Mononuclear cell (primary cell): Measurements from ENCODE around the gene CHRNB2. TPM values are rescaled to one million over a fixed set of nuclear protein-coding genes. Genes with fewer than 3 reads are reported as not detected.

Experiments
- H3K27me3 ChIP-seq: 2 replicates; pipeline ENCODE4 v1.6.0; 2011; ENCODE audit warnings: low read length, control low read depth; ENCODE audit not compliant: insufficient read depth
- H3K4me1 ChIP-seq: 2 replicates; pipeline ENCODE4 v1.5.1; 2011; ENCODE audit warnings: mild to moderate bottlenecking, low read length, control low read depth; ENCODE audit not compliant: insufficient read depth
- H3K4me3 ChIP-seq: 2 replicates; pipeline ENCODE4 v1.5.1; 2011; ENCODE audit warnings: mild to moderate bottlenecking, low read length, moderate library complexity
- H3K9me3 ChIP-seq: 2 replicates; pipeline ENCODE4 v1.5.1; 2011; ENCODE audit warnings: low read depth, mild to moderate bottlenecking, control low read depth, low read length
- total RNA-seq: library from RNA; depleted of rRNA; stranded (reverse); fragments of >200 nt; gene quantifications from one replicate; pipeline ENCODE4 v1.2.3, GENCODE V29; 2012

The CHRNB2 gene
- total RNA-seq, 1 donor: not detected

- peaks cover 72% of the 10 kb centered on the region for H3K4me1 ChIP-seq
Observed at GRCh38 chr1:154607609-154608396, 40.2 kb downstream of the CHRNB2 start, which contains the start of gene ADAR. TSS of gene ADAR (minus strand) at chr1:154608186. CDS start at chr1:154608006, 180 bp downstream.

GRCh38 chr1:154608397-154609270 lies 41.1 kb downstream of the CHRNB2 start:
- no peaks in the 10 kb centered on the region for H3K27me3 ChIP-seq
- H3K9me3 ChIP-seq: no peaks in the 10 kb centered on the region
- peak overlapping the region; percentile 86 for H3K4me3 ChIP-seq
- H3K4me1 ChIP-seq: peaks cover 63% of the 10 kb centered on the region

More at GRCh38 chr1:154607609-154608396, 40.2 kb downstream of the CHRNB2 start, which contains the start of gene ADAR:
- Histone ChIP-seq H3K27me3 (no peaks in the 10 kb centered on the region), H3K9me3 (no peaks in the 10 kb centered on the region), H3K4me3 (peak within 1 kb of the TSS; percentile 86)

GRCh38 chr1:154609398-154610380 lies 42.1 kb downstream of the CHRNB2 start:
- Histone ChIP-seq H3K9me3 (no peaks in the 10 kb centered on the region), H3K4me1 (peaks cover 54% of the 10 kb centered on the region), H3K27me3 (no peaks in the 10 kb centered on the region), H3K4me3 (no peak overlapping the region)

GRCh38 chr1:154611150-154611862 lies 43.7 kb downstream of the CHRNB2 start:
- Histone ChIP-seq H3K9me3 (no peaks in the 10 kb centered on the region), H3K4me1 (peaks cover 47% of the 10 kb centered on the region), H3K4me3 (no peak overlapping the region), H3K27me3 (no peaks in the 10 kb centered on the region)

- H3K4me1 ChIP-seq: peaks cover 33% of the 10 kb centered on the region
- no peaks in the 10 kb centered on the region for H3K9me3 ChIP-seq
- no peak overlapping the region for H3K4me3 ChIP-seq
- H3K27me3 ChIP-seq: no peaks in the 10 kb centered on the region
Observed at GRCh38 chr1:154614247-154614646, 46.7 kb downstream of the CHRNB2 start.

GRCh38 chr1:154614901-154615300 lies 47.3 kb downstream of the CHRNB2 start:
- Histone ChIP-seq H3K27me3 (no peaks in the 10 kb centered on the region), H3K4me3 (no peak overlapping the region), H3K4me1 (peaks cover 27% of the 10 kb centered on the region), H3K9me3 (no peaks in the 10 kb centered on the region)

GRCh38 chr1:154615411-154615810 lies 47.8 kb downstream of the CHRNB2 start:
- Histone ChIP-seq H3K4me3 (no peak overlapping the region), H3K4me1 (peaks cover 23% of the 10 kb centered on the region)

GRCh38 chr1:154616659-154617345 lies 49.2 kb downstream of the CHRNB2 start:
- Histone ChIP-seq H3K4me1 (peaks cover 10% of the 10 kb centered on the region), H3K4me3 (no peak overlapping the region), H3K9me3 (no peaks in the 10 kb centered on the region), H3K27me3 (no peaks in the 10 kb centered on the region)

More at GRCh38 chr1:154615411-154615810, 47.8 kb downstream of the CHRNB2 start:
- Histone ChIP-seq H3K9me3 (no peaks in the 10 kb centered on the region), H3K27me3 (no peaks in the 10 kb centered on the region)

- H3K4me1 ChIP-seq: peaks cover 32% of the 10 kb centered on the region
- no peaks in the 10 kb centered on the region for H3K27me3 ChIP-seq
- no peak overlapping the region for H3K4me3 ChIP-seq
- no peaks in the 10 kb centered on the region for H3K9me3 ChIP-seq
Observed at GRCh38 chr1:154619181-154619948, 51.8 kb downstream of the CHRNB2 start.

GRCh38 chr1:154620751-154621150 lies 53.2 kb downstream of the CHRNB2 start:
- H3K4me3 ChIP-seq: no peak overlapping the region
- H3K27me3 ChIP-seq: no peaks in the 10 kb centered on the region
- no peaks in the 10 kb centered on the region for H3K9me3 ChIP-seq
- peaks cover 22% of the 10 kb centered on the region for H3K4me1 ChIP-seq

- H3K9me3 ChIP-seq: no peaks in the 10 kb centered on the region
- no peaks in the 10 kb centered on the region for H3K27me3 ChIP-seq
- no peak overlapping the region for H3K4me3 ChIP-seq
- peaks cover 31% of the 10 kb centered on the region for H3K4me1 ChIP-seq
Observed at GRCh38 chr1:154621875-154622274, 54.3 kb downstream of the CHRNB2 start.

GRCh38 chr1:154622503-154623039 lies 55.0 kb downstream of the CHRNB2 start:
- Histone ChIP-seq H3K27me3 (no peaks in the 10 kb centered on the region), H3K9me3 (no peaks in the 10 kb centered on the region), H3K4me1 (peaks cover 36% of the 10 kb centered on the region), H3K4me3 (no peak overlapping the region)
